K562 (cell line): Measurements from ENCODE around the gene RGS9. TPM values are rescaled to one million over a fixed set of nuclear protein-coding genes. Genes with fewer than 3 reads are reported as not detected.

Experiments used
- ATAC-seq: fragments of 200-7000 bp; cut with Tn5 transposase; 3 replicates; pipeline ENCODE4 v1.9.1; 2020; ENCODE audit warnings: moderate library complexity
- BruUV-seq: library from RNA; stranded (reverse); fragments of 400-500 nt; replicated peaks from 2 replicates; lab custom pipeline; 2021; lab: Mats Ljungman, UMichigan
- CTCF ChIA-PET: fragments of 300-600 bp; formaldehyde crosslinking; extraction: SDS; loops from one replicate; lab custom pipeline; 2021; ENCODE audit warnings: low intra/inter-chr PET ratio; lab: Yijun Ruan, JAX
- POLR2A ChIA-PET: fragments of 300-600, 350-650 bp; sonication (Branson Sonifier 250); formaldehyde crosslinking; extraction: SDS; loops from one replicate; lab custom pipeline; 2021; ENCODE audit warnings: antibody characterized with exemption, inconsistent platforms; lab: Yijun Ruan, JAX
- DNase-seq, 4 experiments: peaks; one replicate each; pipeline versions ENCODE4 v3.0.0 to v3.0.0-alpha.2; 2011 to 2018; ENCODE audit warnings: low spot score in 3 of 4, mixed read lengths in 3 of 4; ENCODE audit errors: extremely low read depth in 1 of 4
- FAIRE-seq: peaks from 2 replicates; lab custom pipeline; 2011; peaks lifted over from hg19 to GRCh38; lab: Jason Lieb, UNC
- H2AFZ ChIP-seq: 2 replicates; pipeline ENCODE4 v1.6.0; 2011; ENCODE audit warnings: low read depth, low read length, control low read depth, inconsistent platforms
- H3K27ac ChIP-seq: fragments of 200-600 bp; 3 replicates; pipeline ENCODE4 v1.8.0; 2011; ENCODE audit warnings: low read depth, mild to moderate bottlenecking, control low read depth, inconsistent platforms, low read length, moderate library complexity, mixed read lengths; ENCODE audit errors: extremely low read depth
- H3K27me3 ChIP-seq, 2 experiments: fragments of 300-600 bp in 1 of 2; 2 replicates in 1 of 2; 3 replicates in 1 of 2; pipeline versions ENCODE4 v1.6.0 to v1.8.0; 2011; ENCODE audit warnings: inconsistent platforms in 2 of 2, low read length in 2 of 2, mild to moderate bottlenecking in 1 of 2, mixed read lengths in 1 of 2, moderate library complexity in 1 of 2; ENCODE audit not compliant: control insufficient read depth in 2 of 2, insufficient read depth in 2 of 2
- H3K36me3 ChIP-seq: fragments of 300-600 bp; 3 replicates; pipeline ENCODE4 v1.8.0; 2011; ENCODE audit warnings: mild to moderate bottlenecking, low read length, inconsistent platforms; ENCODE audit not compliant: control insufficient read depth, insufficient read depth
- H3K4me1 ChIP-seq, 2 experiments: fragments of 200-600 bp in 1 of 2; replicated peaks in 1 of 2; 2 replicates in 1 of 2; 3 replicates in 1 of 2; pipeline versions ENCODE4 v1.5.1 to v1.8.0; 2011; ENCODE audit warnings: inconsistent platforms in 2 of 2, low read length in 2 of 2, mild to moderate bottlenecking in 1 of 2, mixed read lengths in 1 of 2, moderate library complexity in 1 of 2; ENCODE audit not compliant: control insufficient read depth in 2 of 2, insufficient read depth in 2 of 2
- H3K4me2 ChIP-seq: 2 replicates; pipeline ENCODE4 v1.6.1; 2011; ENCODE audit warnings: low read length, control low read depth, inconsistent platforms, mixed read lengths; ENCODE audit not compliant: insufficient read depth
- H3K4me3 ChIP-seq: fragments of 200-600 bp; sonication (generic), shearing (Covaris generic); 2 replicates; pipeline ENCODE4 v1.5.1; 2016; ENCODE audit warnings: control low read depth, inconsistent platforms
- H3K79me2 ChIP-seq: fragments of 200-600 bp; 3 replicates; pipeline ENCODE4 v1.8.0; 2011; ENCODE audit warnings: low read length, inconsistent platforms; ENCODE audit not compliant: control insufficient read depth, insufficient read depth
- H3K9ac ChIP-seq, 2 experiments: 2 replicates each; pipeline versions ENCODE4 v1.6.0 to v1.6.1; 2011; ENCODE audit warnings: low read depth in 2 of 2, low read length in 2 of 2, control low read depth in 1 of 2, inconsistent platforms in 1 of 2, mild to moderate bottlenecking in 1 of 2, mixed read lengths in 1 of 2; ENCODE audit not compliant: insufficient read depth in 1 of 2
- H3K9me1 ChIP-seq: one replicate; pipeline ENCODE4 v1.6.0; 2011; ENCODE audit warnings: inconsistent platforms, mild to moderate bottlenecking, low read length, moderate library complexity; ENCODE audit not compliant: control insufficient read depth, insufficient read depth
- H3K9me3 ChIP-seq: replicated peaks from 2 replicates; pipeline ENCODE4 v1.5.1; 2011; ENCODE audit warnings: low read depth, low read length, inconsistent platforms; ENCODE audit not compliant: control insufficient read depth, insufficient read depth
- H4K20me1 ChIP-seq: replicated peaks from 2 replicates; pipeline ENCODE4 v1.6.1; 2011; ENCODE audit warnings: low read length, inconsistent platforms, mixed read lengths; ENCODE audit not compliant: control insufficient read depth, insufficient read depth
- BCOR ChIP-seq: fragments of 450-650 bp; IDR thresholded peaks from 2 replicates; pipeline ENCODE4 v1.6.1; 2016
- CBX3 ChIP-seq, 2 experiments: IDR thresholded peaks; 1 replicate in 1 of 2; 2 replicates in 1 of 2; pipeline ENCODE4 v1.6.1; 2012; ENCODE audit warnings: inconsistent platforms in 2 of 2, low read length in 2 of 2, borderline replicate concordance in 1 of 2, control low read depth in 1 of 2
- ELF2 ChIP-seq: fragments of 250-450 bp; sonication (Bioruptor Pico); IDR thresholded peaks from 2 replicates; pipeline ENCODE4 v1.5.0; 2021; ENCODE audit warnings: mild to moderate bottlenecking
- MYC ChIP-seq, 2 experiments: fragments of 250-450 bp in 1 of 2; sonication (Bioruptor Pico) in 1 of 2; IDR thresholded peaks; 2 replicates each; pipeline versions ENCODE4 v1.5.1 to v1.6.1; 2012 to 2021; ENCODE audit warnings: low read depth in 2 of 2, borderline replicate concordance in 1 of 2, improper control_type of control experiment in 1 of 2, low read length in 1 of 2, mild to moderate bottlenecking in 1 of 2, moderate library complexity in 1 of 2
- POLR2AphosphoS5 ChIP-seq: IDR thresholded peaks from 2 replicates; pipeline ENCODE4 v1.6.1; 2011; ENCODE audit warnings: mild to moderate bottlenecking, low read depth, low read length, moderate library complexity; ENCODE audit not compliant: control insufficient read depth, insufficient read depth
- RAD21 ChIP-seq, 2 experiments: fragments of 250-450 bp in 1 of 2; fragments of 450-650 bp in 1 of 2; sonication (Bioruptor Pico) in 1 of 2; formaldehyde crosslinking in 1 of 2; IDR thresholded peaks in 1 of 2; conservative IDR thresholded peaks in 1 of 2; 2 replicates each; pipeline versions ENCODE4 v1.4.0 to v1.8.0; 2020 to 2022; ENCODE audit warnings: mild to moderate bottlenecking in 2 of 2, moderate library complexity in 1 of 2
- TRIM24 ChIP-seq, 2 experiments: fragments of 450-650 bp; IDR thresholded peaks; 2 replicates each; pipeline ENCODE4 v1.6.1; 2016
- XRCC4 ChIP-seq: IDR thresholded peaks from one replicate; pipeline ENCODE4 v1.6.1; 2011; ENCODE audit not compliant: insufficient read depth, insufficient read length; ENCODE audit errors: extremely low read depth
- ZKSCAN1 ChIP-seq: fragments of 150-350 bp; IDR thresholded peaks from 2 replicates; pipeline ENCODE4 v1.6.1; 2016; ENCODE audit warnings: low read depth, low read length
- ZNF263 ChIP-seq: sonication (generic); formaldehyde crosslinking; IDR thresholded peaks from 2 replicates; pipeline ENCODE4 v1.8.0; 2022; ENCODE audit warnings: mild to moderate bottlenecking, missing genetic modification reagents, borderline replicate concordance
- WGBS: fragments of 100-300 bp; shearing (Covaris generic); methylation state at CpG from one replicate; pipeline ENCODE4 v1.1.6; 2016; ENCODE audit warnings: low coverage, mixed read lengths; ENCODE audit not compliant: insufficient coverage; ENCODE audit errors: missing lambda C conversion rate; 5-methylcytosine and 5-hydroxymethylcytosine counted together
- in situ Hi-C: fragments of 300-500 bp; cut with MboI; formaldehyde crosslinking; loops from 4 replicates; pipeline ENCODE4 v1.15.0; 2018; ENCODE audit warnings: inconsistent platforms, mixed read lengths
- intact Hi-C: fragments of 100-400 bp; cut with micrococcal nuclease; formaldehyde crosslinking; loops from 2 replicates; pipeline ENCODE4 v1.14.2; 2022
- polyA plus RNA-seq, 8 experiments: library from polyadenylated mRNA; depleted of rRNA in 4 of 8; stranded (reverse) in 5 of 8; unstranded in 3 of 8; fragments of >200 nt; fragmentation: Nextera tagmentation in 2 of 8; fragmentation: Illumina TruSeq in 1 of 8; extraction: Ambion mirVana in 2 of 8; extraction: Trizol in 1 of 8; gene quantifications; 2 replicates each; pipeline versions ENCODE4 v1.2.1 to v1.2.3, GENCODE V29; 2011 to 2014; ENCODE audit warnings: inconsistent platforms in 1 of 8, missing spikeins in 1 of 8
- total RNA-seq, 7 experiments: library from RNA; depleted of rRNA in 6 of 7; stranded (reverse); fragments of >200 nt in 6 of 7; fragmentation: Illumina TruSeq in 2 of 7; extraction: Trizol in 2 of 7; gene quantifications; 2 replicates each; pipeline versions ENCODE4 v1.2.1 to v1.2.3, GENCODE V29; 2011 to 2021; ENCODE audit warnings: low replicate concordance in 1 of 7
- TF ChIP-seq, protein P1 (sequence below), 3 experiments: IDR thresholded peaks in 2 of 3; conservative IDR thresholded peaks in 1 of 3; 2 replicates each; pipeline ENCODE4 v1.5.1; 2011 to 2012; ENCODE audit warnings: low read length in 3 of 3, mild to moderate bottlenecking in 3 of 3, control low read depth in 2 of 3, improper control_type of control experiment in 1 of 3, inconsistent platforms in 1 of 3, low read depth in 1 of 3, mixed read lengths in 1 of 3, moderate library complexity in 1 of 3; ENCODE audit not compliant: insufficient read depth in 2 of 3

RGS9 gene
- total and polyA plus RNA-seq, 9 of the 15 experiments (the other 6 are each of a cell fraction or from before 2014, with no cell fraction given), result 0.18 to 1.4 (median 0.55) TPM

- in situ Hi-C loops (no loop called here), intact Hi-C loops (no loop called here)
- H3K79me2 ChIP-seq, result no peaks in the 10 kb centered on the region
- TF ChIP-seq, protein P1, sequence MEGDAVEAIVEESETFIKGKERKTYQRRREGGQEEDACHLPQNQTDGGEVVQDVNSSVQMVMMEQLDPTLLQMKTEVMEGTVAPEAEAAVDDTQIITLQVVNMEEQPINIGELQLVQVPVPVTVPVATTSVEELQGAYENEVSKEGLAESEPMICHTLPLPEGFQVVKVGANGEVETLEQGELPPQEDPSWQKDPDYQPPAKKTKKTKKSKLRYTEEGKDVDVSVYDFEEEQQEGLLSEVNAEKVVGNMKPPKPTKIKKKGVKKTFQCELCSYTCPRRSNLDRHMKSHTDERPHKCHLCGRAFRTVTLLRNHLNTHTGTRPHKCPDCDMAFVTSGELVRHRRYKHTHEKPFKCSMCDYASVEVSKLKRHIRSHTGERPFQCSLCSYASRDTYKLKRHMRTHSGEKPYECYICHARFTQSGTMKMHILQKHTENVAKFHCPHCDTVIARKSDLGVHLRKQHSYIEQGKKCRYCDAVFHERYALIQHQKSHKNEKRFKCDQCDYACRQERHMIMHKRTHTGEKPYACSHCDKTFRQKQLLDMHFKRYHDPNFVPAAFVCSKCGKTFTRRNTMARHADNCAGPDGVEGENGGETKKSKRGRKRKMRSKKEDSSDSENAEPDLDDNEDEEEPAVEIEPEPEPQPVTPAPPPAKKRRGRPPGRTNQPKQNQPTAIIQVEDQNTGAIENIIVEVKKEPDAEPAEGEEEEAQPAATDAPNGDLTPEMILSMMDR (IDR thresholded peaks at IDR 0.05 in 2 of 3, conservative IDR thresholded peaks at IDR 0.05 in 1 of 3; ENCODE audit: insufficient read depth in 2 of 3, low read depth in 1 of 3, low read length in 3 of 3), result no peak
- TF ChIP-seq ZNF263 (CRISPR knock-in tag) (peak; percentile 84), TRIM24 (IDR thresholded peaks at IDR 0.05) (no peak), MYC (IDR thresholded peaks at IDR 0.05; ENCODE audit: low read depth, low read length) (0 out of 2 replicates have a peak, but pooled peaks have one; percentile 10), MYC (CRISPR knock-in tag; IDR thresholded peaks at IDR 0.05; ENCODE audit: borderline replicate concordance, low read depth) (no peak), RAD21 (CRISPR knock-in tag; conservative IDR thresholded peaks at IDR 0.05 in 1 of 2, IDR thresholded peaks at IDR 0.05 in 1 of 2) (peak in 1 of 2 experiments; percentile 40; a peak in 1 of 4 replicates), CBX3 (IDR thresholded peaks at IDR 0.05; ENCODE audit: borderline replicate concordance in 1 of 2, low read length in 2 of 2) (0 out of 3 replicates have a peak, but pooled peaks of 1 of the 2 experiments have one; percentile 1), ELF2 (CRISPR knock-in tag) (no peak), ZKSCAN1 (peak; percentile 98), POLR2AphosphoS5 (no peak), XRCC4 (no peak), BCOR (0 out of 2 replicates have a peak, but pooled peaks have one; percentile 12)
- H3K9ac ChIP-seq, result peak overlapping the region in 1 of 2 experiments; percentile 79; a peak in 2 of 4 replicates
- H3K4me1 ChIP-seq, result peaks cover 17 to 22% of the 10 kb centered on the region in 2 experiments
- H3K27me3 ChIP-seq, result peaks cover 7 to 8% of the 10 kb centered on the region in 2 experiments; a peak in 2 of 5 replicates
- CTCF ChIA-PET, result no interaction called here
- FAIRE-seq, result no peak
- peak overlapping the region; percentile 48 for H3K27ac ChIP-seq
- peaks cover 7% of the 10 kb centered on the region; the same call in 1 of the 2 replicates for H4K20me1 ChIP-seq
- H3K9me1 ChIP-seq, result no peaks in the 10 kb centered on the region
- WGBS, result 30% methylated on average over 10 of the region's 10 CpGs
- no TSS peak for BruUV-seq
- DNase-seq, result no peak
- no peaks in the 10 kb centered on the region for H3K36me3 ChIP-seq
- H3K4me2 ChIP-seq, result peak overlapping the region; percentile 74
- H3K4me3 ChIP-seq, result no peak overlapping the region
- peak overlapping the region; percentile 78 for H2AFZ ChIP-seq
- H3K9me3 ChIP-seq, result no peaks in the 10 kb centered on the region
- peak; percentile 29 for ATAC-seq
- POLR2A ChIA-PET, result no interaction called here
Measured at GRCh38 chr17:65228287-65228686, 91.1 kb downstream of the RGS9 start.
